ENCODE measurements around the gene ENDOV.

DNA sequence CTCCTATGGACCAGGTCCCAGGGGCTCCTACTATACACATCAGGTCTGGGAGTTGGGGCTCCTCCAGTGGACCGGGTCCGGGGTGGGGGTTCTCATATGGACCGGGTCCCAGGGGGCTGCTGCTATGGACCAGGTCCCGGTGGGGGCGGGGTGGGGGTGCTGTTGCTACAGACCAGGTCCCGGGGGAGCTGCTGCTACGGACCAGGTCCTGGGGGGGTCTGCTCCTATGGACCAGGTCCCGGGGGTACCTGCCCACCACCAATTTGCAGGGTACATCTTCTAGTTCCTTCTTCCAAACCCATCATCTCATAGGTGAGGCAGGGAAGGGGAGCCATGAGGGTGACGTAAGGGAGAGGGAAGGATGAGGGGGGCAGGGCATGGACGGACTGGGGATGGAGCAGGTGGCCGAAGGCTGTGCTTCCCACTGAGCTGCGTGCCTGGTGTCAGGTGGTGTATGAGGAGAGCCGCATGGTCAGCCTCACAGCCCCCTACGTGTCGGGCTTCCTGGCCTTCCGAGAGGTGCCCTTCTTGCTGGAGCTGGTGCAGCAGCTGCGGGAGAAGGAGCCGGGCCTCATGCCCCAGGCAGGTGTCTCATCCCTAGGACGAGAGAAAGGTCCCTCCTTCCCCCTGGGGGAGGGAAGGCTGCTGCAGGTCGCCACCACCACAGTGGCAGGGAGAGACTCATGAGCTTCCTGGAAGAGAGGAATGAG, 6.6 kb downstream of the ENDOV start:
- TF ChIP-seq POLR2A (IDR thresholded peaks at IDR 0.05; ENCODE audit: low read depth, low read length) (no peak), POLR2AphosphoS5 (IDR thresholded peaks at IDR 0.05; ENCODE audit: low read depth, low read length) (no peak), TAF1 (IDR thresholded peaks at IDR 0.05; ENCODE audit: low read depth, low read length) (no peak), SPI1 (IDR thresholded peaks at IDR 0.05; ENCODE audit: low read depth, low read length) (no peak), POU2F2 (IDR thresholded peaks at IDR 0.05; ENCODE audit: low read depth, low read length) (no peak)

Measured in GM12891 (cell line).